ENCODE measurements around the gene PRSS36.

The PRSS36 gene

GRCh38 chr16:31193874-31194273 lies 44.0 kb upstream of the PRSS36 start:
- DNase-seq (ENCODE audit: low read depth): no peak
- TF ChIP-seq CTCF (IDR thresholded peaks at IDR 0.05; ENCODE audit: insufficient read depth, low read depth, low read length, missing control alignments): no peak
- H3K4me3 ChIP-seq (ENCODE audit: low read length): no peak overlapping the region

- H3K4me3 ChIP-seq (ENCODE audit: low read length): no peak overlapping the region
- TF ChIP-seq CTCF (IDR thresholded peaks at IDR 0.05; ENCODE audit: insufficient read depth, low read depth, low read length, missing control alignments): no peak
- DNase-seq (ENCODE audit: low read depth): no peak
Observed at GRCh38 chr16:31192856-31193642, 43.2 kb upstream of the PRSS36 start.

- DNase-seq (ENCODE audit: low read depth): no peak
- no peak for TF ChIP-seq CTCF (IDR thresholded peaks at IDR 0.05; ENCODE audit: insufficient read depth, low read depth, low read length, missing control alignments)
- no peak overlapping the region for H3K4me3 ChIP-seq (ENCODE audit: low read length)
Observed at GRCh38 chr16:31191697-31192428, 42.0 kb upstream of the PRSS36 start.

- no peak for DNase-seq (ENCODE audit: low read depth)
- TF ChIP-seq CTCF (IDR thresholded peaks at IDR 0.05; ENCODE audit: insufficient read depth, low read depth, low read length, missing control alignments): no peak
- H3K4me3 ChIP-seq (ENCODE audit: low read length): no peak overlapping the region
Observed at GRCh38 chr16:31190818-31191444, 41.1 kb upstream of the PRSS36 start.

- no peak for DNase-seq (ENCODE audit: low read depth)
- no peak for TF ChIP-seq CTCF (IDR thresholded peaks at IDR 0.05; ENCODE audit: insufficient read depth, low read depth, low read length, missing control alignments)
- no peak overlapping the region for H3K4me3 ChIP-seq (ENCODE audit: low read length)
Observed at GRCh38 chr16:31190061-31190460, 40.2 kb upstream of the PRSS36 start.

- TF ChIP-seq CTCF (IDR thresholded peaks at IDR 0.05; ENCODE audit: insufficient read depth, low read depth, low read length, missing control alignments): no peak
- H3K4me3 ChIP-seq (ENCODE audit: low read length): no peak overlapping the region
- no peak for DNase-seq (ENCODE audit: low read depth)
Observed at GRCh38 chr16:31189412-31189778, 39.5 kb upstream of the PRSS36 start.
